GM20000 (cell line): ENCODE results near the gene PTPRN2.

ENCODE experiments used
- DNase-seq: peaks from one replicate; pipeline ENCODE4 v3.0.0; 2012; ENCODE audit warnings: low spot score
- CTCF ChIP-seq: IDR thresholded peaks from 2 replicates; pipeline ENCODE4 v1.5.1; 2012; ENCODE audit warnings: mild to moderate bottlenecking, control low read depth; ENCODE audit errors: extremely low read depth, missing control alignments

PTPRN2 gene

GRCh38 chr7:157619753-157620525, 967.7 kb downstream of the PTPRN2 start:
- no peak for DNase-seq
- TF ChIP-seq CTCF = no peak

GRCh38 chr7:157618823-157619606, 968.6 kb downstream of the PTPRN2 start:
- DNase-seq = no peak
- TF ChIP-seq CTCF = no peak

- no peak for TF ChIP-seq CTCF
- DNase-seq = no peak
Measured at GRCh38 chr7:157618091-157618726, 969.4 kb downstream of the PTPRN2 start.

DNA sequence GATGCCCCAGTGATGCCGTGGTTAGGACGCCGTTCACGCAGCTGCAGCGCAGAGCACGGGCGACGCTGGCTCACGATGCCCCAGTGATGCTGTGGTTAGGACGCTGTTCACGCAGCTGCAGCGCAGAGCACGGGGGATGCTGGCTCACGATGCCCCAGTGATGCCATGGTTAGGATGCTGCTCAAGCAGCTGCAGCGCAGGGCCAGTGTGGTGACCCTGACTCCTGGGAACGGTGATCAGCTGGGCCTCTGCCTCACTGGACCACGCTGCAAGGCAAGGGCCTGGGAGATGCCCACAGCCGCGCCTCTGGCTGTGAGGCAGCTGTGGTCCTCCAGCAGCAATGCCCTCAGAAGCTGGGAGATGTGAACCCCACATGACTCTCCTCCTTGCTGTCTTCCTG, 970.2 kb downstream of the PTPRN2 start:
- DNase-seq = no peak
- TF ChIP-seq CTCF = no peak

GRCh38 chr7:157616931-157617330, 970.7 kb downstream of the PTPRN2 start:
- DNase-seq = no peak
- no peak for TF ChIP-seq CTCF

- no peak for DNase-seq
Measured at GRCh38 chr7:157616426-157616825, 971.2 kb downstream of the PTPRN2 start.

More at GRCh38 chr7:157616426-157616825, 971.2 kb downstream of the PTPRN2 start:
- no peak for TF ChIP-seq CTCF
